ENCODE measurements around the gene ACTA2. TPM values are rescaled to one million over a fixed set of nuclear protein-coding genes. Genes with fewer than 3 reads are reported as not detected.

The ACTA2 gene
- total RNA-seq, 4 donors from 2014 or later: 73.6 to 123 (median 115) TPM

- no peak for TF ChIP-seq CTCF (IDR thresholded peaks at IDR 0.05; ENCODE audit: low read depth)
Observed at GRCh38 chr10:88901206-88901983, 51.2 kb downstream of the ACTA2 start.

- TF ChIP-seq CTCF (IDR thresholded peaks at IDR 0.05; ENCODE audit: low read depth): no peak
Observed at GRCh38 chr10:88899886-88900285, 52.7 kb downstream of the ACTA2 start.

- TF ChIP-seq CTCF (IDR thresholded peaks at IDR 0.05; ENCODE audit: low read depth): no peak
Observed at GRCh38 chr10:88898727-88899126, 53.8 kb downstream of the ACTA2 start.

GRCh38 chr10:88896994-88897853 lies 55.3 kb downstream of the ACTA2 start:
- no peak for TF ChIP-seq CTCF (IDR thresholded peaks at IDR 0.05; ENCODE audit: low read depth)

- TF ChIP-seq CTCF (IDR thresholded peaks at IDR 0.05; ENCODE audit: low read depth): no peak
Observed at GRCh38 chr10:88896372-88896993, 56.1 kb downstream of the ACTA2 start.

- no peak for TF ChIP-seq CTCF (IDR thresholded peaks at IDR 0.05; ENCODE audit: low read depth)
Observed at GRCh38 chr10:88895250-88895649, 57.3 kb downstream of the ACTA2 start.

GRCh38 chr10:88893611-88894010 lies 59.0 kb downstream of the ACTA2 start:
- TF ChIP-seq CTCF (IDR thresholded peaks at IDR 0.05; ENCODE audit: low read depth): no peak

Measured in subcutaneous adipose tissue (tissue), 4 donors.